BLaER1 (cell line): Measurements from ENCODE around the gene C5.

ENCODE experiments used
- H3K27ac ChIP-seq: shearing (Covaris generic); formaldehyde crosslinking; 2 replicates; pipeline ENCODE4 v1.8.1; 2022
- H3K27me3 ChIP-seq: shearing (Covaris generic); formaldehyde crosslinking; 2 replicates; pipeline ENCODE4 v1.8.1; 2022
- H3K36me3 ChIP-seq: shearing (Covaris generic); formaldehyde crosslinking; 2 replicates; pipeline ENCODE4 v1.8.1; 2022
- H3K4me1 ChIP-seq: shearing (Covaris generic); formaldehyde crosslinking; 2 replicates; pipeline ENCODE4 v1.8.1; 2022
- H3K4me2 ChIP-seq: shearing (Covaris generic); formaldehyde crosslinking; 2 replicates; pipeline ENCODE4 v1.8.1; 2022
- H3K4me3 ChIP-seq: shearing (Covaris generic); formaldehyde crosslinking; 2 replicates; pipeline ENCODE4 v1.8.1; 2022
- H3K9ac ChIP-seq: shearing (Covaris generic); formaldehyde crosslinking; 2 replicates; pipeline ENCODE4 v1.8.1; 2022
- H3K9me3 ChIP-seq: shearing (Covaris generic); formaldehyde crosslinking; 2 replicates; pipeline ENCODE4 v1.8.1; 2022
- H4K20me1 ChIP-seq: shearing (Covaris generic); formaldehyde crosslinking; 2 replicates; pipeline ENCODE4 v1.8.1; 2022
- Cebpa-rat ChIP-seq: shearing (Covaris generic); IDR thresholded peaks from 2 replicates; pipeline ENCODE4 v1.8.1; 2022

C5 gene

DNA sequence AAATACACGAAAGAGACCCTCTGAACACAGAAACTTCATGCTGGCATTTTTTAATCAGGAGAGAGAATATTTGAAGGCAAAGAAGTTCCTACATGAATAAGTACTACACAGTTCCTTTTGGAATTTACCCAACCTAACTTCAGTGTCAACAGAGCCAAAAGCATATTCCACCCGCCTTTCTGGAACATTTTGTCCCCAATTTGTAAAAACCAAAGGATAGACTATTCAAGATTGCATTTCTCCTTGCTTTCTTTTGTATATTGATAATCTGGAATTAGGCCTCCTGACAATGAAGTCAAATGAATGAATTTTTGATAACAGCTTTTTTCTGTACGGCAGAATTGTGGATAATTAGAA lies 84.1 kb downstream of the C5 start:
- no peaks in the 10 kb centered on the region for H3K9me3 ChIP-seq
- H3K4me2 ChIP-seq, result no peak overlapping the region
- no peak overlapping the region for H3K4me3 ChIP-seq
- H4K20me1 ChIP-seq, result no peaks in the 10 kb centered on the region
- no peaks in the 10 kb centered on the region for H3K27me3 ChIP-seq
- no peaks in the 10 kb centered on the region for H3K36me3 ChIP-seq
- H3K27ac ChIP-seq, result no peak overlapping the region
- TF ChIP-seq Cebpa-rat, result no peak
- no peak overlapping the region for H3K9ac ChIP-seq
- no peaks in the 10 kb centered on the region for H3K4me1 ChIP-seq

DNA sequence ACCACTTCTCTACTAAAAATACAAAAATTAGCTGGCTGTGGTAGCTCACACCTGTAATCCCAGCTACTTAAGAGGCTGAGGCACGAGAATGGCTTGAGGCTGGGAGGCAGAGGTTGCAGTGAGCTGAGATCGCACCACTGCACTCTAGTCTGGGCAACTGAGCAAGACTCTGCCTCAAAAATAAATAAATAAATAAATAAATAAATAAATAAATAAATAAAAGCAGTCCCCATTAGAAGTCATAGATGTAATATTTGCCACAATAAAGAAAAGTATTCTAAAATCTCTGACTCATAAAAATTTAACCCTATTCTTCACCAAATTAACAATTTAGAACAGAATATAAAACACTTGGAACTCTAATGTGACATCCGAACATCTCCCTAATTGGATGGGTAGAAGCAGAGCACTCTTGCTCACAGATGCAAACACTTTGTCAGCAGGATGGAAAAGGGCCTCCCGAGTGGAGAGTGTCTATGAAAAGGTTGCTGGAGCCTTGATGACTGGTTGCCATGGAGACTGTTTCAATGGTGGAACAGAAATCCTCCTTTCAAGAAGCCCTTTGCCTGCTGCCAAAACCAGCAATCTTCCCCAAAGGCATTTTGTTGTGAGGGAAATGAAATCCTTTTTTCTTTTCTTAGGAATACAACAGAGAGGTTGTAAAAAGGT lies 84.6 kb downstream of the C5 start:
- Histone ChIP-seq H3K4me3 (no peak overlapping the region), H3K4me1 (no peaks in the 10 kb centered on the region), H3K9ac (no peak overlapping the region), H3K36me3 (no peaks in the 10 kb centered on the region), H3K9me3 (no peaks in the 10 kb centered on the region), H3K27me3 (no peaks in the 10 kb centered on the region), H3K4me2 (no peak overlapping the region), H4K20me1 (no peaks in the 10 kb centered on the region), H3K27ac (no peak overlapping the region)
- no peak for TF ChIP-seq Cebpa-rat

DNA sequence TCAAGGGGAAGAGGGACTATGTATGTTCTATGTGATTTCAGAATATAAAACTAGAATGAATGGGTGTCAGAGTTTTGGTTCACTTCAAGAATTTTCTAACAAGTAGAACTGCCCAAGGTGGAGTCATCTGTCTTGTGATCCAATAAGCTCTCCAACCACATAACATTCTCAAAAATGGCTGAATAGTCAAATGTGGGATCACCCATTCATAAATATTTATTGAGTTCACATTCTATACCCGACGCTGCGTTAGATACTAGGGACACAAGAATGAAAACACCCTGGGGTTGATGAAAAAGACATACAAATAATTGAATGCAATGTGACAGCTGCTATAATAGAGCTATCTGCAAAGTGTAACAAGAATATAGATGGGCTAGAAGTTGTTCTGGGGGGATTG lies 88.1 kb downstream of the C5 start:
- Histone ChIP-seq H3K4me1 (no peaks in the 10 kb centered on the region), H3K4me3 (no peak overlapping the region), H3K27me3 (no peaks in the 10 kb centered on the region), H3K27ac (no peak overlapping the region), H3K4me2 (no peak overlapping the region), H3K9me3 (no peaks in the 10 kb centered on the region), H4K20me1 (no peaks in the 10 kb centered on the region), H3K9ac (no peak overlapping the region), H3K36me3 (no peaks in the 10 kb centered on the region)
- no peak for TF ChIP-seq Cebpa-rat

DNA sequence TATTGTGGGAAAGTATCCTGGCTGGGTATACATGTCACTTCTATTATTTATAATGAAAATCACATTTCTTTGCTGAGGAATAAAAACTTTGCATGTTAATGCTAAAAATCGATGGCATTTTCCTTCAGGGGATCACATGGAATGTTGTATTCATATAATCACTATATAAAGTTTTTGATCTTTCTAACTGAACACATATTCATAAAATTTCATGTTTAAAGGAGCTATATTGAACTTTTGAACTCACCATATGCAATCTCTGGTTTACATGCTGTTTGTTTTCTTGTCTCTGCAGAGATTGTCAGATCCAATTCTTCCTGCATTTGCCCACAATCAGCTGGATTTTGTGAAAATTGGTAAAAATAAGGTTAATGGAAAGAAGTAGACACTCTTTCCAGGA lies 90.1 kb downstream of the C5 start:
- Histone ChIP-seq H3K27me3 (no peaks in the 10 kb centered on the region), H3K4me1 (no peaks in the 10 kb centered on the region), H3K27ac (no peak overlapping the region), H3K9ac (no peak overlapping the region), H3K9me3 (no peaks in the 10 kb centered on the region), H3K4me2 (no peak overlapping the region), H3K36me3 (no peaks in the 10 kb centered on the region), H3K4me3 (no peak overlapping the region), H4K20me1 (no peaks in the 10 kb centered on the region)
- TF ChIP-seq Cebpa-rat, result no peak

DNA sequence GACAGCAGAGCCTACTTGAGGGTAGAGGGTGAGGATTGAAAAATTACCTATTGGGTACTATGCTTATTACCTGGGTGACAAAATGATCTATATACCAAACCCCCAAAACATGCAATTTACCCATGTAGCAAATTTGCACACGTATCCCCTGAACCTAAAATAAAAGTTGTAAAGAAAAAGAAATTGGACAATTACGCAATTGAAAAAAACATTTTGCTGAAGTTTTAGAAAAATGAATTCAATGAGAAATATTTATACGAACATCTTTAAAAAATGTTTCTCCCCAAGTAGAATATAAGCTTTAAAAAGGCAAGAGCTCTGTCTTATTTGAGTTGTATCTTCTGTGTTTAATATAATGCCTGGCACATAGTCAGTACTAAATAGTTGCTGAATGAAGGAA lies 93.2 kb downstream of the C5 start:
- Histone ChIP-seq H3K4me1 (peaks cover 5% of the 10 kb centered on the region), H3K9ac (no peak overlapping the region), H3K36me3 (no peaks in the 10 kb centered on the region), H3K4me2 (no peak overlapping the region), H4K20me1 (no peaks in the 10 kb centered on the region), H3K4me3 (no peak overlapping the region), H3K9me3 (no peaks in the 10 kb centered on the region), H3K27ac (no peak overlapping the region), H3K27me3 (no peaks in the 10 kb centered on the region)
- no peak for TF ChIP-seq Cebpa-rat

DNA sequence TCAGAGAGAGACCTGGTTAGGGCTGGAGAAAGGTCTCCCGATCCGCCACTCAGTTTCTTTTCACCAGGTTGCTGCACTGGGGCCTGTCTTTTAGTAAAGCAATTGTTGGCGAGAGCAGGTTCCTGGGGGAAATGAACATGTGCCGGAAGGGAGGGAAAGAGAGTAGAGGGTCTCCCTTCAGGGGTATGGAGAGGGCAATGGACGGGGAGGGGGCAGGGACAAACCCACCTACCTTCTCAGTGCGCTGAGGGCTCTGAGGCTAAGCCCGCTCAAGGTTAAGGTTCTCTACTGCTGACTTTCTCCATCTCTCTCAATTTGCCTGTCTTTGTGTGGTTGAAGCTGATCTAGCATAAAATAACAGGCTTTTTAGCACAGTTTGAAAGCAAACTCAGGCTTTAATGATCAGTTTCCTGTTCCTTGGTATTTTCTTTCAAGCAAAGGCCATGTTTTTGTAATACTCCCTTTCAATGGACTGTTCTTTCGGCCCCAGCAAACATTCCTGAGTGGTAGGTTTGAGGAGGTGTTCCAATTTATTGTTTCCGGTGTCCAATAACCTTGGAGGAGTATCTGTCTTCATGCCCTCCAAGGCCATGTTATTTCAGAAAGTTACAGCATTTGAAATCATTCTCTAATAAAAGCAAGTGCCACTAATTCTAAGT lies 98.0 kb downstream of the C5 start:
- no peaks in the 10 kb centered on the region for H3K9me3 ChIP-seq
- TF ChIP-seq Cebpa-rat, result no peak
- no peaks in the 10 kb centered on the region for H3K27me3 ChIP-seq
- no peak overlapping the region for H3K4me2 ChIP-seq
- H4K20me1 ChIP-seq, result no peaks in the 10 kb centered on the region
- H3K9ac ChIP-seq, result no peak overlapping the region
- H3K27ac ChIP-seq, result no peak overlapping the region
- H3K4me3 ChIP-seq, result no peak overlapping the region
- H3K4me1 ChIP-seq, result peaks cover 5% of the 10 kb centered on the region
- no peaks in the 10 kb centered on the region for H3K36me3 ChIP-seq

DNA sequence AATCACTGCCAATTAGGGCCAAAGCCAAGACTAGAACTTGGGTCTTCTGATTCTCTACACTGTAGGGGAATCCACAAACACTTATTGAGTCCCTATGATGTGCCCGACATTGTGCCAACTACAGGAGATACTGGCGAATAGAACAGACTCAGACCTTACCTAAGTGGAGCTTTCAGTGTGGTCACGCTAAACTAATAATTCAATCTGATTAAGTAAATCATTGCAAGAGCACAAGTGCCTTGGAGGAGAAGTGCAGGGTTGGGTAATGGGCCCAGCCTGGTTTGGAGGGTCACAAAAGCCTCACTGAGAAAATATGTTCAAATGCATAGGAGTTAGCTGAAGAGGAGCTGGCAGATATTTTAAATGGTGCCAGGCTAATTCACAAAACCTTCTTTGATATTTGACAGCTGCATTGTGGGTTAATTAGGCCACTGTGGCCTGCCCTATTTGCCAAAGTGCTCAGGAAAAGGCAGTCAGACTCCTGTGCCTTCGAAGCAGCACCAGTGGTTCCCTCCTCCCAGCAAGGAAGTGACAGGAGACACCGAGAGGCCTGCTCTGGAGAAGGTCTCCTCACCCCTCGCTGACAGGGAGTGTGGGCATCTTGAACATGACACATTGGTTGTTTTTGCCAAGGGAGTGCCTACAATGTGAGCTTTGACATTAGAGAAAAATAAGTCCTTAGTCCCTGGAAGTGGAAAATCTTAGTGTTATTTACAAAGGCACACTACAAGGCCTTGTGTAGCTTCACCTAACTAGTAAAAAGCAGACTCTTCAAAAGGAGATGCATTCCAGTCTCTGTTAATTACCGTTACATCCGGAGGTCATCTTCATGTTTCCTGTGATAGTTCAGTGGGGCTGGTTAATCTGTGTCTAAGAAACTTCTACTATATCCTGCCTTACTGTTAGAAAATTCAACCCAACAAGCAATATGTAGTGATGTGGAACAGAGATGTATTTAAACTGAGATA lies 99.4 kb downstream of the C5 start:
- Histone ChIP-seq H3K9me3 (no peaks in the 10 kb centered on the region), H3K4me1 (peaks cover 5% of the 10 kb centered on the region), H3K9ac (no peak overlapping the region), H3K27me3 (no peaks in the 10 kb centered on the region), H3K27ac (no peak overlapping the region), H4K20me1 (no peaks in the 10 kb centered on the region), H3K4me2 (no peak overlapping the region), H3K36me3 (no peaks in the 10 kb centered on the region), H3K4me3 (no peak overlapping the region)
- TF ChIP-seq Cebpa-rat, result no peak

DNA sequence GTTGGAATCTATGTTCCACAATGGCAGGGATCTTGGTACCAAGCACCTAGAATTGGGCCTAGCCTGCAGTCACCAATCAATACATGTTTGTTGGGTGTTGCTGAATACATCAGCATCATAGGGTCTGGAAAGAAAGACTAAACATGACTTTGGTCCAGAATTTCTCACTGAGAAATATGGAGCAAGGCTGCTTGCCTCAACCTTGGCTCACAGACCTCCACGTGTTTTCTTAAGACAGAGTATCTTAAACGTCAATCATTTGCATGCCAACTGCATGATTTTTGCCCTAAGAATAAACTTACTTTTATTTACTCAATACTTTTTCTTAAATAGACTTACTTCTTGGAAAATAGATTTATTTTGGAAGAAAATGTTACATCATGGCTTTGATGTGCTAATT lies 100.8 kb downstream of the C5 start:
- Histone ChIP-seq H4K20me1 (no peaks in the 10 kb centered on the region), H3K27me3 (no peaks in the 10 kb centered on the region), H3K4me1 (peaks cover 11% of the 10 kb centered on the region)

DNA sequence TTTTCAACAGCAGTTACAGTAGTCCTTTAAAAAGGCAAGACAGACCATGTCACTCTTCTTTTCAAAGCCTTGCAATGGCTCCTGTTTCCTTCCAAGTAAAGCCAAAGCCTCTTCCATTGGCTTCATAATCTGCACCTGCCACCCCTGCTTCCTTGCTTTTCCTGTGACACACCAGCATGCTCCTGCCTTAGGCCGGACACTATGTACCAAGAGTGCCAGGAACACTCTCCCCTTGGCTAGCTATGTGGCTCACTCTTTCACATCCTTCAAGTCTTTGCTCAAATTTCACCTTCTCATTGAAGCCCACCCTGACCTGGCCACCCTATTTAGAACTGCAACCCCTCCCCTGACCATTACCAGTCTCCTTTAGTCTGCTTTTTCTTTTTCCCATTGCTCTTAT lies 101.3 kb downstream of the C5 start:
- no peak overlapping the region for H3K4me3 ChIP-seq
- no peaks in the 10 kb centered on the region for H3K27me3 ChIP-seq
- no peak overlapping the region for H3K27ac ChIP-seq
- H3K4me1 ChIP-seq, result peaks cover 16% of the 10 kb centered on the region
- H3K4me2 ChIP-seq, result no peak overlapping the region
- TF ChIP-seq Cebpa-rat, result no peak
- no peaks in the 10 kb centered on the region for H4K20me1 ChIP-seq
- H3K9ac ChIP-seq, result no peak overlapping the region
- H3K36me3 ChIP-seq, result no peaks in the 10 kb centered on the region
- no peaks in the 10 kb centered on the region for H3K9me3 ChIP-seq

More for the DNA sequence above, 100.8 kb downstream of the C5 start:
- H3K4me3 ChIP-seq, result no peak overlapping the region
- H3K9ac ChIP-seq, result no peak overlapping the region
- H3K36me3 ChIP-seq, result no peaks in the 10 kb centered on the region
- H3K4me2 ChIP-seq, result no peak overlapping the region
- no peaks in the 10 kb centered on the region for H3K9me3 ChIP-seq
- TF ChIP-seq Cebpa-rat, result no peak
- H3K27ac ChIP-seq, result no peak overlapping the region

DNA sequence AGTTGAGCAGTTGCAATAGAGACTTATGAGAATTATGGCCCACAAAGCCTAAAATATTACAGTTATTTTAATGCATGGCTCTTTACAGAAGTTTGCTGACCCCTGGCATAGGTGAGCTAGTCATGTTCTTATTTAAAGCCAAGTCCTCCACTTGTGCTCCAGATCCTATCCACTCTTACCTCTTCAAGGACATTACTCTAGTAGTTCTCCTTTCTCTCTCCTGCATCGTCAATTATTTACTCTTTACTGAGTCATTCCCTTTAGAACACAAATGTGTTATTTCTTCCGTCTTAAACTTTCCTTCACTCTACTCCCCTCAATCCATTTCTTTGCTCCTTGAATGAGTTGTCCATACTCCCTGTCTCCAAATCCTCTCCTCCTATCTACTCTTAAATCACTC lies 102.9 kb downstream of the C5 start:
- Histone ChIP-seq H3K4me2 (no peak overlapping the region), H3K27ac (no peak overlapping the region), H3K4me1 (peaks cover 11% of the 10 kb centered on the region), H4K20me1 (no peaks in the 10 kb centered on the region), H3K4me3 (no peak overlapping the region), H3K27me3 (no peaks in the 10 kb centered on the region), H3K9me3 (no peaks in the 10 kb centered on the region), H3K36me3 (no peaks in the 10 kb centered on the region), H3K9ac (no peak overlapping the region)
- no peak for TF ChIP-seq Cebpa-rat
